Measurements from ENCODE around the gene CDK16.
A peak's percentile ranks its signal among the peaks of the same experiment; 100 is the strongest.

Gene CDK16

DNA sequence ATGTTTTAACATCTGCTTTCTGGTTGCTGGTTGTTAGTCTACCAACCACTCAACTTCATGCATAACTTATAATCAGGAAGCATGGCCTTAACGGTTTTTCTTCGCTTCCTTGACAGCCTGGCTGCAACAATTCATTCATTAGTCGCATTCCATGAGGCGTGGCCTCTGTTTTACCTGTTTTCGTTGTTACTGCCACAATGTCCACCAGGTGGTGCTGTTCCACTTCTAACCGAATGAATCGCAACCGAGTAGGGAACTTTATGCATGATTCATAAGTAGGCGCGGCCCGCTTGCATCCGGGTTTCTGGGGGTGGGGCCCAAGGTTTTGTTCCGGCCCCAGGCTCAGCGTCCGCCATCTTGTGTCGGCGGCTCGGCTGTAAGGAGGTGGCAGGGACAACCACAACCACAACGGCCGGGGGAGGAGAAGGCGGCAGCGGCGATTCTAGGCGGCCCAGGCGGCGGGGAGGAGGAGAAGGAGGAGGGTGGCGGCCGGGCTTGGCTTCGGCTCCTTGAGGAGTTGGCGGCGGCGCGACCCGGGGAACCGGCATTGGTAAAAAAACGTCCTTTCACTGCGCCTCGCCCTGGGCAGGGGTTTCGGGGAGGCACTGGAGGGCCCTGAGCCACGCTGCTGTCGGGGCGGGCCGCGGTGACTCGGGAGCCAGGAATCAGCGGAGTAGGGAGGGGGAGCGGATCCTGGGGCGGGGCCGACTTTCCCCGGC is 24.8 kb upstream of the CDK16 start, which contains the start of gene UBA1:
UBA1 (plus strand) TSS at position 355 of the 719 bp plus-strand sequence. CDS start 4,974 bp downstream, outside the sequence.
- TF ChIP-seq PAX5 (IDR thresholded peaks at IDR 0.05; ENCODE audit: insufficient read depth, low read length, severe bottlenecking), result no peak
- TF ChIP-seq POLR2A (IDR thresholded peaks at IDR 0.05; ENCODE audit: low read depth, low read length), result peak; percentile 70
- TF ChIP-seq SPI1 (IDR thresholded peaks at IDR 0.05; ENCODE audit: low read depth, low read length), result no peak
- TF ChIP-seq TAF1 (IDR thresholded peaks at IDR 0.05; ENCODE audit: low read depth, low read length), result peak; percentile 58
- TF ChIP-seq POLR2AphosphoS5 (IDR thresholded peaks at IDR 0.05; ENCODE audit: low read depth, low read length), result peak; percentile 70
- peak; percentile 45; the same call in 1 of the 2 replicates for TF ChIP-seq POU2F2 (IDR thresholded peaks at IDR 0.05; ENCODE audit: low read depth, low read length)
- FAIRE-seq (peak; percentile 97), DNase-seq (ENCODE audit: insufficient read length, low spot score) (peak; percentile 72)

DNA sequence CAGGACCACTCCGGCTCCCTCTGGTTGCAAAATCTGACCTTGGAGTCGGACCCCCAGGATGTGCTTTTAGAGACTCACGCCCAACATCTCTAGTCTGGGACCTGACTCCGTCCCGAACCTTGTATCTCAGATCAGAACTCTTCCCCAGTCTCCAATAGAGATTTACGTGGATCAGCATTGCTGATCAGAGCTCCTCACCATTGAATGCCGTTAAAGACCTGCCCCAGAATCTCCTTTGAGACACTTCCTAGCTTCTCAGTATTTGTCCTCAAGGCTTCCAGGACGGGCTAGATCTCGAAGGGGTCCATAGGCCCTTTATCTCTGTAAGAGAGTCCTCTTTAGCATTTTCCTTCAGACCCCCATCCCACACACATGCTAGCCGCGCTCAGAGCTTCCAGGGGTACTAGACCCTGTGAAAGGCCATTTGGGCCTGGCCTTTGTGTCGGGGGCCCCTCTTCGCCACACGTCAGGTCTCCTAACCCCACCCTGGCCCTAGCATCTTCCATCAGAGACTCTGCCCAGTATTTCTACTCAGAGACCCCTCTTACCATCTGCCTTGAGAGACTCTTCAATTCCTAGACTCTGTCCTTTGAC is 24.2 kb upstream of the CDK16 start:
- FAIRE-seq (peak; percentile 62), DNase-seq (ENCODE audit: insufficient read length, low spot score) (no peak)
- TF ChIP-seq POU2F2 (IDR thresholded peaks at IDR 0.05; ENCODE audit: low read depth, low read length), result no peak
- no peak for TF ChIP-seq SPI1 (IDR thresholded peaks at IDR 0.05; ENCODE audit: low read depth, low read length)
- no peak for TF ChIP-seq PAX5 (IDR thresholded peaks at IDR 0.05; ENCODE audit: insufficient read depth, low read length, severe bottlenecking)
- TF ChIP-seq TAF1 (IDR thresholded peaks at IDR 0.05; ENCODE audit: low read depth, low read length), result no peak
- no peak for TF ChIP-seq POLR2AphosphoS5 (IDR thresholded peaks at IDR 0.05; ENCODE audit: low read depth, low read length)
- TF ChIP-seq POLR2A (IDR thresholded peaks at IDR 0.05; ENCODE audit: low read depth, low read length), result no peak

DNA sequence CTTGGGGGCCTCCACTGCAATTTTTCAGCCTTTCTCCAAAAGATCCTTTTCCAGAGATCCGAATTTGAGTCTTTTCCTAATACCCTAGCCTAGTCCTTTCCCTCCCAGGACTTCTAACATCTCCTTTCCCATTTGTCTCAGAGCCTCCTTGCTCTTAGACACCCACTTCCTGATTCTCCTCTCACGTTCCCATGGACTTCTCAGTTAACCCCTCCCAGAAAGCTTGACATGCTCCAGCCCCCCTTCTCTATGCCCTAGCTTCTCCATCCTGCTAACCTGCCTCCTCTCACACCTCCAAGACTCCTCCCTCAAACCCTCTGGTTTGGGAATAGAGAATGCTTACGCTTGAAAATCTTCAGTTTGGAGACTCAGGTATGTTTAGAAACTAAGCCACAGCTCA is 22.4 kb upstream of the CDK16 start:
- no peak for TF ChIP-seq SPI1 (IDR thresholded peaks at IDR 0.05; ENCODE audit: low read depth, low read length)
- TF ChIP-seq PAX5 (IDR thresholded peaks at IDR 0.05; ENCODE audit: insufficient read depth, low read length, severe bottlenecking), result no peak
- no peak for TF ChIP-seq TAF1 (IDR thresholded peaks at IDR 0.05; ENCODE audit: low read depth, low read length)
- TF ChIP-seq POLR2AphosphoS5 (IDR thresholded peaks at IDR 0.05; ENCODE audit: low read depth, low read length), result no peak
- no peak for TF ChIP-seq POU2F2 (IDR thresholded peaks at IDR 0.05; ENCODE audit: low read depth, low read length)
- no peak for TF ChIP-seq POLR2A (IDR thresholded peaks at IDR 0.05; ENCODE audit: low read depth, low read length)
- FAIRE-seq, result no peak

DNA sequence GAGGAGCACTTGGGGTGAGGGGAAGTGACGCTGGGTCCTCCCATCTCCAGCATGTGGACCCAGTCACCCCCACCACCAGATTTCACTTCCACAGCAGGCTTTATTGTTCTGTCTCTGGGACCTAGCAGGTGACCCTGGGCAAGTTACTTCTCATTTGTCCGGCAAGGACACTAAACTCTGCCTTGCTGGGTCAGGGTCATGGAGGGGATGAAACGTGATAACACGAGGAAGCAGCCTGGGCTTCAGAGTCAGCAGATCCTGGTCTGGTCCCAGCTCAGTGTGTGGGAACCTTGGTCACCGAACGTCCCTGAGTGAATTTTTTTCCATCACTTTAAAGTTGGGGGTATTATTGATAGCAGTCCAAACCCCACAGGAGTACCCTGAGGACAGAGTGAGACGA is 21.0 kb upstream of the CDK16 start:
- no peak for FAIRE-seq
- no peak for DNase-seq (ENCODE audit: insufficient read length, low spot score)
- TF ChIP-seq PAX5 (IDR thresholded peaks at IDR 0.05; ENCODE audit: insufficient read depth, low read length, severe bottlenecking), result no peak
- no peak for TF ChIP-seq POLR2A (IDR thresholded peaks at IDR 0.05; ENCODE audit: low read depth, low read length)
- TF ChIP-seq TAF1 (IDR thresholded peaks at IDR 0.05; ENCODE audit: low read depth, low read length), result no peak
- no peak for TF ChIP-seq POU2F2 (IDR thresholded peaks at IDR 0.05; ENCODE audit: low read depth, low read length)
- TF ChIP-seq SPI1 (IDR thresholded peaks at IDR 0.05; ENCODE audit: low read depth, low read length), result no peak
- no peak for TF ChIP-seq POLR2AphosphoS5 (IDR thresholded peaks at IDR 0.05; ENCODE audit: low read depth, low read length)

More for the DNA sequence above, 22.4 kb upstream of the CDK16 start:
- DNase-seq (ENCODE audit: insufficient read length, low spot score), result no peak

DNA sequence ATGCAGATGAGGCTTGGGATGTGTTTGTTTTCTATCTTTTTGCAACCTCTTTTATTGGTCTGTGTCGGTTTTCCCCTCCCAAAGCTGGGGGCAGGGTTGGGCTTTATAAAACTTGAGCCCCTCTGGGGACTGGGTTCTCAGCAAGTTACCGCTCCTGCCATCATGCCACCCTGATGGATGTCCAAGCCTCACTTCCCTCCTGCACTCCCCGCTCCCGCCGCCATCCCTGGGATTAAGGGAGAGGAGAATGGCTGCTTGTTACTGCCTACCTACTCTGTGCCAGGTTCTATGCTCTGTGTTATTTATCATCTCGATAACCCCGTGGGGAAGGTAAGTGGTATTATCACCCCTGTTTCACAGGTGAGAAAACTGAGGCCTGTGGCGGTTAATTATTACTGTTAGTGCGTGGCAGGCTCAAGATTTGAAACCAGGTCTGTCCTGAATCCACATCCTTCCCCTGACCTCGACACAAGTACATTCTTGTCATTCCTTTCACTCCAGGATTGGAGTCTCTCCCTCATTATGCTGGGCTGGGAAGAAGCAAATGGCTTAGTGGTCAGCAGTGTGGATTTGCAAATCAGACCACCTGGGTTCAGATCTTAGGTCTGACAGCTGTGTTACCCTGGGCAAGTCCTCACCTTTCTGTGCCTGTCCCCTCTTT is 20.3 kb upstream of the CDK16 start:
- TF ChIP-seq PAX5 (IDR thresholded peaks at IDR 0.05; ENCODE audit: insufficient read depth, low read length, severe bottlenecking), result no peak
- no peak for TF ChIP-seq TAF1 (IDR thresholded peaks at IDR 0.05; ENCODE audit: low read depth, low read length)
- no peak for TF ChIP-seq POLR2A (IDR thresholded peaks at IDR 0.05; ENCODE audit: low read depth, low read length)
- TF ChIP-seq POLR2AphosphoS5 (IDR thresholded peaks at IDR 0.05; ENCODE audit: low read depth, low read length), result no peak
- TF ChIP-seq POU2F2 (IDR thresholded peaks at IDR 0.05; ENCODE audit: low read depth, low read length), result no peak
- no peak for TF ChIP-seq SPI1 (IDR thresholded peaks at IDR 0.05; ENCODE audit: low read depth, low read length)
- DNase-seq (ENCODE audit: insufficient read length, low spot score), result no peak
- FAIRE-seq, result peak; percentile 31

DNA sequence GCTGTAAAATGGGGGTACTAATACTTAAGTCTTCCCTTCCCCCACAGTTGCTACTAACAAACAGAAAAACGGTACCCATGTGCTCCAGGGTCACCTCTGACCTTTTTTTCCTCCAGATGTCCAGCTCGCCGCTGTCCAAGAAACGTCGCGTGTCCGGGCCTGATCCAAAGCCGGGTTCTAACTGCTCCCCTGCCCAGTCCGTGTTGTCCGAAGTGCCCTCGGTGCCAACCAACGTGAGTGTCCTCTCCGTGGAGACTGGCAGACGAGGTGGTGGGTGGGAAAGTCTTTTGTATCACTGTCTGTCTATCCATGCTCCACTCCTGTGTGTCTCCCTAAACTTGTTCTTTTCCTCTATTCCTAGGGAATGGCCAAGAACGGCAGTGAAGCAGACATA is 19.8 kb upstream of the CDK16 start:
- FAIRE-seq (no peak), DNase-seq (ENCODE audit: insufficient read length, low spot score) (no peak)

DNA sequence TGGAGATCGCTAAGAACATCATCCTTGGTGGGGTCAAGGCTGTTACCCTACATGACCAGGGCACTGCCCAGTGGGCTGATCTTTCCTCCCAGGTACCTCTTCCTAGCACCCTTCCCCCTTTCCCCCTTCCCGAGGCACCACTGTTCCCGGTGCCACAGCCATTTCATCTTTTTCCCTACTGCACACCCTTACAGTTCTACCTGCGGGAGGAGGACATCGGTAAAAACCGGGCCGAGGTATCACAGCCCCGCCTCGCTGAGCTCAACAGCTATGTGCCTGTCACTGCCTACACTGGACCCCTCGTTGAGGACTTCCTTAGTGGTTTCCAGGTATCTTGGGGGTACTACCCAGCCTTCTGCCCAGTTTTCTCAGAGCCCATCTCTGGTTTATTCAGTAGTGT is 19.2 kb upstream of the CDK16 start:
- DNase-seq (ENCODE audit: insufficient read length, low spot score), result no peak
- no peak for TF ChIP-seq SPI1 (IDR thresholded peaks at IDR 0.05; ENCODE audit: low read depth, low read length)
- TF ChIP-seq POLR2AphosphoS5 (IDR thresholded peaks at IDR 0.05; ENCODE audit: low read depth, low read length), result no peak
- no peak for TF ChIP-seq TAF1 (IDR thresholded peaks at IDR 0.05; ENCODE audit: low read depth, low read length)
- no peak for FAIRE-seq

More for the DNA sequence above, 19.8 kb upstream of the CDK16 start:
- no peak for TF ChIP-seq SPI1 (IDR thresholded peaks at IDR 0.05; ENCODE audit: low read depth, low read length)
- TF ChIP-seq POU2F2 (IDR thresholded peaks at IDR 0.05; ENCODE audit: low read depth, low read length), result no peak

DNA sequence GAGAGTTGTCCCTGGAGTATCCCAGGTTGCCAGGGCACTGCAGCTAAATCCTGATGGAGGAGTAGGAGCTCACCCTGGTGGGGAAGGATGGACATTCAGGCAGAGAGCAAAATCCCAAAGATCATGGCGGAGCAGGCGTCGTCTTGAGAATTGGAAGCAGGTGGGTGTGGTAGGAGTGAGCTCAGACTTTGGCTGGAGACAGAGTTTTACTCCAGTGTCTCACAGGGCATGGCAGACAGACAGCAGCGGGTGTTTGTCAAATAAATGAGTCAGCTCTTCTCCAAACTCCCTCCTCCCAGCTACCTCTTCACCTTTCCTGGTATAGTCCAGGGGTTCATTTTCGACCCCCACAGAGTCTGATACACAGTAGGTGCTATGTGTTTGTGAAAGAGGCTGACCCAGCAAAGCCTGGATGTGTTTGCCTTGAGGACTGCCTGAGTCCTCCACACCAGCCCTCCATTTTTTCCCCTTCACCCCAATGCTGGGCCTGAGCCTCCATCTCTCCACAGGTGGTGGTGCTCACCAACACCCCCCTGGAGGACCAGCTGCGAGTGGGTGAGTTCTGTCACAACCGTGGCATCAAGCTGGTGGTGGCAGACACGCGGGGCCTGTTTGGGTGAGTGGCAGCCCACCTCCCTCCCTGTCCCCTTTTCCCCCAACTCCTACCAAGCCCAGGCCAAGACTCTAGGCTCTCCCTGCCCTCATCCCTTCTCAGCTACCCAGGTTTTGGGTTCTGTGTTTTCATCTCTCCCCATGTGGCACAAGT is 17.9 kb upstream of the CDK16 start:
- no peak for DNase-seq (ENCODE audit: insufficient read length, low spot score)
- TF ChIP-seq PAX5 (IDR thresholded peaks at IDR 0.05; ENCODE audit: insufficient read depth, low read length, severe bottlenecking), result no peak
- no peak for TF ChIP-seq POLR2AphosphoS5 (IDR thresholded peaks at IDR 0.05; ENCODE audit: low read depth, low read length)
- TF ChIP-seq SPI1 (IDR thresholded peaks at IDR 0.05; ENCODE audit: low read depth, low read length), result no peak
- FAIRE-seq, result no peak

DNA sequence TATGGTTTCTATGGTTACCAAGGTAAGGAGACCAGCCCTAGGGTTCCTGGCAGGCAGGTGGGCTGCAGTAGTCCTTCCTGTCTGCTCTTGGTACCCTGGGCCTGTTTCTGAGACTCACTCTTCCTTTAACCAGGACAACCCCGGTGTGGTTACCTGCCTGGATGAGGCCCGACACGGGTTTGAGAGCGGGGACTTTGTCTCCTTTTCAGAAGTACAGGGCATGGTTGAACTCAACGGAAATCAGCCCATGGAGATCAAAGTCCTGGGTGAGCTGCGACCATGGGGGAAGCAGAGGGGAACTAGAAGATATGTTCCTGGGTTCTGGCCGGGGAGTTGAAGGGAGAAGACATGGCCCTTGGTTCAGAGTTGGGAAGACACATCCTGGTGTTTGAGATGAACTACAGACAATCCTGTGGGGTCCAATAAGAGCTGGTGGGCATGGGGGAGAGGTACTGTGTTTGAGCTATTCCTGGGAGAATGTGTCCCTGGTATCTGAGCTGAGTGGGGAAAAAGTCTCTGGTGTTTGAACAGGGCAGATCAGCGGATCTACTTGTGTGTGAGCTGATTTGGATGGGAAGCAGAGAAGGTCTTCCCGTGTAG is 17.0 kb upstream of the CDK16 start:
- FAIRE-seq (no peak), DNase-seq (ENCODE audit: insufficient read length, low spot score) (no peak)
- TF ChIP-seq POU2F2 (IDR thresholded peaks at IDR 0.05; ENCODE audit: low read depth, low read length), result no peak
- no peak for TF ChIP-seq TAF1 (IDR thresholded peaks at IDR 0.05; ENCODE audit: low read depth, low read length)
- no peak for TF ChIP-seq POLR2A (IDR thresholded peaks at IDR 0.05; ENCODE audit: low read depth, low read length)
- TF ChIP-seq PAX5 (IDR thresholded peaks at IDR 0.05; ENCODE audit: insufficient read depth, low read length, severe bottlenecking), result no peak
- TF ChIP-seq SPI1 (IDR thresholded peaks at IDR 0.05; ENCODE audit: low read depth, low read length), result no peak
- TF ChIP-seq POLR2AphosphoS5 (IDR thresholded peaks at IDR 0.05; ENCODE audit: low read depth, low read length), result no peak
